ENCODE data around the gene TTC33.
"Not testable (repeated sequence)": the region's sequence is repeated elsewhere in the genome, so short reads cannot be mapped to it uniquely, and the experiment has no call there.

The TTC33 gene

GRCh38 chr5:40714001-40714400 lies 41.8 kb downstream of the TTC33 start:
- DNase-seq = no peak

- DNase-seq = not testable (repeated sequence)
Observed at GRCh38 chr5:40710575-40710974, 45.2 kb downstream of the TTC33 start.

- not testable (repeated sequence) for DNase-seq
Observed at GRCh38 chr5:40705484-40705883, 50.3 kb downstream of the TTC33 start.

- DNase-seq = not testable (repeated sequence)
Observed at GRCh38 chr5:40702027-40702426, 53.7 kb downstream of the TTC33 start.

GRCh38 chr5:40700116-40700782 lies 55.5 kb downstream of the TTC33 start:
- DNase-seq = no peak

GRCh38 chr5:40694433-40694832 lies 61.3 kb downstream of the TTC33 start:
- no peak for DNase-seq

GRCh38 chr5:40691894-40692293 lies 63.9 kb downstream of the TTC33 start:
- DNase-seq = peak; percentile 36

- no peak for DNase-seq
Observed at GRCh38 chr5:40690267-40690666, 65.5 kb downstream of the TTC33 start.

- no peak for DNase-seq
Observed at GRCh38 chr5:40689438-40689837, 66.3 kb downstream of the TTC33 start.

- no peak for DNase-seq
Observed at GRCh38 chr5:40688996-40689395, 66.8 kb downstream of the TTC33 start.

- peak; percentile 82 for DNase-seq
Observed at GRCh38 chr5:40688127-40688761, 67.5 kb downstream of the TTC33 start.

- DNase-seq = no peak
Observed at GRCh38 chr5:40687321-40687720, 68.4 kb downstream of the TTC33 start.

- no peak for DNase-seq
Observed at GRCh38 chr5:40685976-40686486, 69.7 kb downstream of the TTC33 start.

GRCh38 chr5:40685193-40685592 lies 70.6 kb downstream of the TTC33 start:
- DNase-seq = no peak

GRCh38 chr5:40683305-40683704 lies 72.5 kb downstream of the TTC33 start:
- no peak for DNase-seq

- DNase-seq = no peak
Observed at GRCh38 chr5:40682154-40683017, 73.4 kb downstream of the TTC33 start.

GRCh38 chr5:40681363-40682153 lies 74.2 kb downstream of the TTC33 start:
- peak; percentile 65 for DNase-seq

- DNase-seq = no peak
Observed at GRCh38 chr5:40680741-40681362, 74.9 kb downstream of the TTC33 start.

- DNase-seq = peak; percentile 58
Observed at GRCh38 chr5:40679913-40680681, 75.7 kb downstream of the TTC33 start, which contains the start of gene PTGER4. PTGER4 (plus strand) TSS chr5:40679915; CDS start chr5:40680994, 1,079 bp downstream.

- peak; percentile 94 for DNase-seq
Observed at GRCh38 chr5:40679148-40679912, 76.4 kb downstream of the TTC33 start.

All from activated T-cell treated with anti-CD3 and anti-CD28 coated beads, Interleukin-2, amount 50 U/mL, for 1 hour (primary cell).